ENCODE measurements around the gene MPST. TPM values are rescaled to one million over a fixed set of nuclear protein-coding genes. Genes with fewer than 3 reads are reported as not detected.
"Not testable (repeated sequence)": the region's sequence is repeated elsewhere in the genome, so short reads cannot be mapped to it uniquely, and the experiment has no call there.

Gene MPST
- total RNA-seq, 2 experiments from 2014 or later, result 29.6 to 32.7 TPM

DNA sequence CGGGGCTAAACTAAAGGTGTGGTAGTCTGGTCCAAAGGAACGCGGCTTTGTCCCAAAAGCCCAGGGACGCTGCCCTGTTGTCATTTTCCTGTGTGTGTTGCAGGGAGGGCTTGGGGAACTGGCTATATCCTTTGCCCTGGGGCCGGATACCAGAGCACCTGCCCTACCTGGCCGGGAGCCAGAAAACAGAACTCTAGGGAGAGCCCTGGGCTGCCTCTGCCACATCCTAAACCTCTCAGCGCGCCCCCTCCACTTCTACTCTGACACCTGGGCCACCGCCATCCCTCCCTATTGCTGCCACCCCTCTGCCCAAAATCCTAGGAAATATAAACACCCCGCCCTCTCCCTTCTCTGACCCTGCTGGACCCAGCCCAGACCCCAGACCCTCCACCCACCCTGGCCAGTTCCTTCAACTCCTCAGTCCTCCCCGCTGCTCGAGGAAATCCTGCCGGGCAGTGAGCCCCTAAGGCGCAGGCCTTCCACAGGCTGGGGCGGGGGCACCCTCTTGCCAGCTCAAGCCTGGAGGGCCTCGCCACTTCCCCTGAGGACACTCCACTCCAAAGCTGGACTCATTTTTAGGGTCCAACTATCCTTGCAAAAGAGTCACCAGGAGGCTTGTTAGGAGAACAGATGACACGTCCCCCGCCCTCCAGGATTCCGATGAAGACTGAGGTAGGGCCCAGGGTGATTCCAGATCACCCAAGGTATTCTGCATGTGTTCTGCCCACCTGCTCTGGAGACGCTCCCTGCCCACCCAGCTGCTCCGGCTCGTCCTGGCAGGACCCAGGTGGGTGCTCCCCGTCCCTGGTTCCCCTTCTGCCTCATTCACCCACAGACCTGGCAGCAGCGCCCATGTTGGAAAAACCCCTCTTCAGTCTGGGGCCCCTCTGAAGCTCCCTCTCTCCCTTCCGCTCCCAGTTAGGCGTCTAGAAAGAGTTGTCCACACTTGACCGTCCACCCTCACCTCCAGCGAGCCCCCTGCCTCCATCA is 44.2 kb downstream of the MPST start:
- DNase-seq, result no peak
- ChIA-PET CTCF (no interaction called here), POLR2A (interaction anchor here (1.0 kb wide), 1 partner anchor 8 kb away, joined by 3 read pairs; no protein-coding TSS in a partner anchor)
- H3K27ac Mint-ChIP-seq, result peak overlapping the region; percentile 19
- peaks cover 33% of the 10 kb centered on the region for H3K4me1 Mint-ChIP-seq
- peaks cover 7% of the 10 kb centered on the region for H3K36me3 Mint-ChIP-seq (ENCODE audit: low read depth)
- H3K4me3 Mint-ChIP-seq, result no peak overlapping the region
- peaks cover 7% of the 10 kb centered on the region for H3K27me3 Mint-ChIP-seq
- no peaks in the 10 kb centered on the region for H3K9me3 Mint-ChIP-seq

DNA sequence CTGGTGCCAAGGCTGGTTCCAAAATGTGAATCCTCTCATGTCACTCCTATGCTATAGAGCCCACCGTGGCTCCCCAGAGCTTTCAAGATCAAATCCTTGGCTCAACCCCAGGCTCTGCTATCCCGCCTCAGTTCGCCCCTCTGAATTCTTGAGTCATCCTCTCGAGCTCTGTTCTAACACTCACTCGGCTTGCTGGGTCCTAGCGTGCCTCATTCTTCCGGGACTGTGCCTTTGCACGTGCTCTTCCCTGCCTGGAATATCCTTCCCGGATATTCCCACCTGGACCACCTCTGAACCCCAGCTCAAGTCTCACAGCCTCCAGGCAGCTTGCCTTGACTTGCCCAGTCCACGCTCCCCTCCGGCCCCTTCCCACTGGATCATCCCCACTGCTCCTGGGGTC is 45.0 kb downstream of the MPST start:
- Mint-ChIP-seq H3K27ac (peak overlapping the region; percentile 19), H3K4me1 (peaks cover 32% of the 10 kb centered on the region), H3K4me3 (no peak overlapping the region), H3K9me3 (no peaks in the 10 kb centered on the region), H3K27me3 (peaks cover 10% of the 10 kb centered on the region), H3K36me3 (ENCODE audit: low read depth) (peaks cover 7% of the 10 kb centered on the region)
- ChIA-PET CTCF (no interaction called here), POLR2A (interaction anchor here (1.0 kb wide), 1 partner anchor 9 kb away, joined by 3 read pairs; no protein-coding TSS in a partner anchor)
- DNase-seq, result no peak

DNA sequence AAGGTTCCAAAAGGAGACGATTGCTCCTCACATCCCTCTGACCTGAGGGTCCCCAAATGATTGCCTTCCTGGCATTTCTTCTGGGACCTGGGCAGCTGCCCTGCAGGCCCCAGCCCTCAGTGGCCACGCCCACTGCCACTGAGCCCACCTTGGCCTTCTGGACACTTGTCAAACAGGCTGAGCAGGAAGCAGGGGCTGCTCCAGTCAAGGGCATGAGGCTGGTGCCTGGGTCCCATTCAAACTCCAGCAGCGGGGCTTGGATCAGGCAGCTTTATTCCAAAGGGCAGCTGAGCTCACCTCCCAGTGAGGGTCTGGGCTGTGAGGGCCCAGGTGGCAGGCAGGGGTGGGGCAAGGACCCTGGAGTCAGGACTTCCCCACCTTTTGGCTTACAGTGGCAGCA is 45.6 kb downstream of the MPST start:
- DNase-seq, result no peak
- peaks cover 26% of the 10 kb centered on the region for H3K4me1 Mint-ChIP-seq
- CTCF ChIA-PET, result no interaction called here

DNA sequence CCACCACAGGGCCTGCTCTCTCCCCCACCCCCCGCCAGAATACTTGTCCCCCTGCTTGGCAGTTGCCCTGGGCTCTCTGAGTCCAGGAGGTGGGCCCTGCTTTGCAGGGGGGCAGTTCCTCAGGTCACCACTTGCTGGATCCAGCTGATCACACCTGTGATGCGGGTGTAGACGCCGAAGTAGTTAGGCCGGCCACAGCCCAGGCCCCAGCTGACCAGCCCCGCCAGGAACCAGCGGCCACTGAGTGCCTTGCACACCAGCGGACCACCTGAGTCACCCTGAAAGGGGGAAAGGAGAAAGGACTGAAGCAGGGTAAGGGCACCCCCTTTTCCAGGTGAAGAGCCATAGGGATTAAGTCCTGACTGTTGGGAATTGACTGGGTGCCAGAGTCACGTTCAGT is 46.4 kb downstream of the MPST start:
- H3K4me1 Mint-ChIP-seq, result peaks cover 18% of the 10 kb centered on the region
- peaks cover 14% of the 10 kb centered on the region for H3K27me3 Mint-ChIP-seq
- no peak overlapping the region for H3K4me3 Mint-ChIP-seq
- no peak overlapping the region for H3K27ac Mint-ChIP-seq
- no peaks in the 10 kb centered on the region for H3K9me3 Mint-ChIP-seq
- ChIA-PET POLR2A (interaction anchor here (1.0 to 1.2 kb wide), 2 partner anchors 11 to 20 kb away, joined by 3 to 4 read pairs; no protein-coding TSS in a partner anchor), CTCF (no interaction called here)
- DNase-seq, result no peak
- H3K36me3 Mint-ChIP-seq (ENCODE audit: low read depth), result peaks cover 7% of the 10 kb centered on the region

More for the DNA sequence above, 45.6 kb downstream of the MPST start:
- POLR2A ChIA-PET, result interaction anchor here (1.0 kb wide), 1 partner anchor 19 kb away, joined by 3 read pairs; no protein-coding TSS in a partner anchor
- no peaks in the 10 kb centered on the region for H3K9me3 Mint-ChIP-seq
- peaks cover 7% of the 10 kb centered on the region for H3K36me3 Mint-ChIP-seq (ENCODE audit: low read depth)
- H3K27me3 Mint-ChIP-seq, result peaks cover 14% of the 10 kb centered on the region
- no peak overlapping the region for H3K27ac Mint-ChIP-seq
- H3K4me3 Mint-ChIP-seq, result no peak overlapping the region

DNA sequence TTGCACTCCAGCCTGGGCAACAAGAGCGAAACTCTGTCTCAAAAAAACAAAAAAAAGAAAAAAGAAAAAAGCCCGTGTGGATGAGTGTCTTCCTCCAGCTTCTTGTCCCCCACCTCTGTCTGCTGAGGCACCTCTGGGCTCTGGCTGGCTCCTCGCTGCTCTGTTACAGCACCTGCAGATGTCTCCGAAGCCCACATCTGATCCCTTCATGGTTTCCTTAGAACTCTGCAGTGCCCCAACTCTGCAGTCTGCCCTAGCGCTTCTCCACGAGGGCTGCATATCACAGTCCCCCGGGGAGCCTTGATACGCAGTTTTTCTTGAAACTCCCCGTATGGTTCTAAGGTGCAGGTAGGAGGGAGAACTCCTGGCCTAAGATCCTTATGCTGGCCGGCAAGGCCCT is 47.9 kb downstream of the MPST start:
- DNase-seq, result no peak
- H3K27me3 Mint-ChIP-seq, result peaks cover 14% of the 10 kb centered on the region
- ChIA-PET POLR2A (no interaction called here), CTCF (interaction anchor here (1.1 kb wide), 1 partner anchor 10 kb away, joined by 3 read pairs; no protein-coding TSS in a partner anchor)
- peaks cover 7% of the 10 kb centered on the region for H3K36me3 Mint-ChIP-seq (ENCODE audit: low read depth)
- H3K9me3 Mint-ChIP-seq, result no peaks in the 10 kb centered on the region
- no peak overlapping the region for H3K27ac Mint-ChIP-seq
- no peak overlapping the region for H3K4me3 Mint-ChIP-seq
- H3K4me1 Mint-ChIP-seq, result peaks cover 7% of the 10 kb centered on the region

DNA sequence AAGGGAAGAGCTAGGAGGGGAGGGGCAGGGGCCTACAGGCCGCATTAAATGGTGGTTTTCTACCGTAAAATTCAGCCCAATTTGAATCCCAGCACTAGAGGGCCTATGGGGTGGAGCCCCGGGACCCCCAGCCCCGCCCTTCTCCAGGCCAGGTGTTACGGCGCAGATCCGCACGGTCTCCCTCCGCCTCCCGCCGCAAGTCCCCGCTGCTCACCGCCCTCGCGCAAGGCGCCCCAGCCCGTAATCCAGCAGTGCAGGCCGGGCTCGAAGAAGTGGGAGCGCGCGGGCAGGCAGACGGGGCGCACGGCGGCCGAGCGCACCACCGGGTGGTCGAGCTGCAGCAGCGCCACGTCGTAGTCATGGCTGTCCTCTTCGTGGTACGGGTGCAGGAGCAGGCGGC is 49.3 kb downstream of the MPST start:
- ChIA-PET POLR2A (interaction anchor here (0.7 to 0.8 kb wide), 2 partner anchors 11 to 63 kb away, joined by 3 read pairs; no protein-coding TSS in a partner anchor), CTCF (no interaction called here)
- Mint-ChIP-seq H3K27me3 (peaks cover 14% of the 10 kb centered on the region), H3K4me3 (no peak overlapping the region), H3K4me1 (no peaks in the 10 kb centered on the region), H3K36me3 (ENCODE audit: low read depth) (peaks cover 7% of the 10 kb centered on the region), H3K9me3 (no peaks in the 10 kb centered on the region), H3K27ac (no peak overlapping the region)
- no peak for DNase-seq

DNA sequence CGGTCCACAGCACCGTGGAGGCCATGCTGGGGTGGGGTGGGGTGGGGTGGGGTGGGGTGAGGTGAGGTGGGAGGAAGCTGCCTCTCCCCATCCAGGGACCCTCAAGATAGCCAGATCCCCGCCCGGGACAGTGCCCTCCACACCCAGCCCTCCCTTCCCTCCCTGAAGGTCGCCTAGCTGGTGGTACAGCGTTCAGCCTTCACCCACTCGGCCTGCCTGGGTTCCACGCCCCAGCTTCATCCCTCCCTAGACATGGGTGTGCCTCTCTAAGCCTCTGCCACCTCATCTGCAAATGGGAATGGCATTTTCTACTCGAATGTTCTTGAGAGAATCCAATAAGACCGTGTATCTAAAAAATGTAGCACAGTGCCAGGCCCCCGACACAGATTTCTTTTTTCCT is 49.8 kb downstream of the MPST start:
- Mint-ChIP-seq H3K4me3 (no peak overlapping the region), H3K27me3 (peaks cover 14% of the 10 kb centered on the region), H3K36me3 (ENCODE audit: low read depth) (peaks cover 4% of the 10 kb centered on the region), H3K27ac (no peak overlapping the region), H3K4me1 (no peaks in the 10 kb centered on the region), H3K9me3 (no peaks in the 10 kb centered on the region)
- CTCF ChIA-PET, result no interaction called here
- DNase-seq, result no peak
- POLR2A ChIA-PET, result interaction anchor here (0.7 to 0.9 kb wide), 3 partner anchors 11 to 80 kb away, joined by 3 read pairs; partner anchors contain the start of gene IL2RB

DNA sequence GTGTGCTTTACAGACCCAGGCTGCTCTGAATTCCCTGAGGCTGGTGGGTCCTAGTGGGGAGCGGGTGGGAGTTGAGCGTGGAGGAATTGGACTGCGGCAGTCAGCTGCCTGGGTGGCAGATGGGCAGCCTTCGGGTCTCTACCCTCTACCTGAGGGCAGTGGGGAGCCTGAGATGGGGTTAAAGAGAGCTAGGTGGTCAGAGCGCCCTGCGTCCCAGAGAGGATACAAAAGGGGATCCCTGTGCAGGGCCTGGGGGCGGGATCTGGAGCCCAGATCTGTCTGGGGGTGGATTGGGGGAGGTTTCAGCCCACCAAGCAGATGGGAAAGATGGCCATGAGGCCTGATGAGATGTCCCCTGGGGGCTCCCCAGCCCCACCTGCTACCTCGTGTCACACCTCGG is 50.2 kb downstream of the MPST start:
- H3K27me3 Mint-ChIP-seq, result peaks cover 14% of the 10 kb centered on the region
- H3K9me3 Mint-ChIP-seq, result no peaks in the 10 kb centered on the region
- ChIA-PET POLR2A (interaction anchor here (0.9 kb wide), 1 partner anchor 80 kb away, joined by 3 read pairs; the partner anchor contains the start of gene IL2RB), CTCF (no interaction called here)
- no peak for DNase-seq
- H3K27ac Mint-ChIP-seq, result no peak overlapping the region
- no peak overlapping the region for H3K4me3 Mint-ChIP-seq
- H3K36me3 Mint-ChIP-seq (ENCODE audit: low read depth), result peaks cover under 1% of the 10 kb centered on the region
- H3K4me1 Mint-ChIP-seq, result no peaks in the 10 kb centered on the region

DNA sequence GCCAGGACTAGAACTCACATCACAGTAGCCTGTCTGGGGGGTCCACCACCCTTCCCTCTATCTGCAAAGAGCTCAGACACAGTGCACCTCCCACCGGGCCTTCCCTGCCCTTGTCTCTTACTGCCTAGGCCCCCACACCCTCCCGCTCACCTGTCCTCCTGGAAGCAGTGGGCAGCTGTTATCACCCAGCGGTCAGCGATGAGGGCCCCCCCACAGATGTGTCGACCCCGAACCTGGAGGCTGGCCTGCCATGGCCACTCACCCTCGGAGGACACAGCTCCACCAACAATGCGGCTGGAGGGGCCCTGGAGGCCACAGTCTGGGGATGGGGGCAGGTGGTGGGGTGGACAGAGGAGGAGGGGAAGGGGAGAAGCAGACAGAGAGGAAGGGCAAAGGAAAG is 50.8 kb downstream of the MPST start:
- H3K9me3 Mint-ChIP-seq, result no peaks in the 10 kb centered on the region
- ChIA-PET CTCF (no interaction called here), POLR2A (interaction anchor here (0.9 kb wide), 1 partner anchor 79 kb away, joined by 3 read pairs; the partner anchor contains the start of gene IL2RB)
- H3K36me3 Mint-ChIP-seq (ENCODE audit: low read depth), result no peaks in the 10 kb centered on the region
- H3K4me3 Mint-ChIP-seq, result no peak overlapping the region
- no peak for DNase-seq
- no peak overlapping the region for H3K27ac Mint-ChIP-seq
- peaks cover 14% of the 10 kb centered on the region for H3K27me3 Mint-ChIP-seq
- H3K4me1 Mint-ChIP-seq, result peaks cover 2% of the 10 kb centered on the region

DNA sequence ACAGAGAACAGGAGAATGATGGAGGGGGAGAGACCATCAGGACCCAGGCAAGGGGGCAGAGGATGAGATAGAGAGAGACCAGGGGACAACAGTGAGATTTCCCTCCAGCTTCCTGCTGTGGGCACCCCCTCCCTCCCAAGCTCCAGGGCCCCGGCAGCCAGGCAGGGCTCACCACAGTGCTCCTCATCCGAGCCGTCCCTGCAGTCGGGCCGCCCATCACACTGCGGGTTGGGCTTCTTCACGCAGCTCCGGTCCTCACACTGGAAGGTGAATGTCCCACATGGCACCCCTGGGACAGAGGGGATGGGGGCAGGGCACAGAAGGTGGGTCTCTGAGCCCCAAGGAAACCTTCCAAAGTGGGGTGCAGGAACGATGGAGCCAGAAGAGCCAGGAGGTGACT is 51.2 kb downstream of the MPST start:
- DNase-seq, result no peak
- no peaks in the 10 kb centered on the region for H3K36me3 Mint-ChIP-seq (ENCODE audit: low read depth)
- CTCF ChIA-PET, result no interaction called here
- H3K27me3 Mint-ChIP-seq, result peaks cover 14% of the 10 kb centered on the region
- peaks cover 6% of the 10 kb centered on the region for H3K4me1 Mint-ChIP-seq
- H3K27ac Mint-ChIP-seq, result no peak overlapping the region
- H3K4me3 Mint-ChIP-seq, result no peak overlapping the region
- POLR2A ChIA-PET, result no interaction called here
- H3K9me3 Mint-ChIP-seq, result no peaks in the 10 kb centered on the region

DNA sequence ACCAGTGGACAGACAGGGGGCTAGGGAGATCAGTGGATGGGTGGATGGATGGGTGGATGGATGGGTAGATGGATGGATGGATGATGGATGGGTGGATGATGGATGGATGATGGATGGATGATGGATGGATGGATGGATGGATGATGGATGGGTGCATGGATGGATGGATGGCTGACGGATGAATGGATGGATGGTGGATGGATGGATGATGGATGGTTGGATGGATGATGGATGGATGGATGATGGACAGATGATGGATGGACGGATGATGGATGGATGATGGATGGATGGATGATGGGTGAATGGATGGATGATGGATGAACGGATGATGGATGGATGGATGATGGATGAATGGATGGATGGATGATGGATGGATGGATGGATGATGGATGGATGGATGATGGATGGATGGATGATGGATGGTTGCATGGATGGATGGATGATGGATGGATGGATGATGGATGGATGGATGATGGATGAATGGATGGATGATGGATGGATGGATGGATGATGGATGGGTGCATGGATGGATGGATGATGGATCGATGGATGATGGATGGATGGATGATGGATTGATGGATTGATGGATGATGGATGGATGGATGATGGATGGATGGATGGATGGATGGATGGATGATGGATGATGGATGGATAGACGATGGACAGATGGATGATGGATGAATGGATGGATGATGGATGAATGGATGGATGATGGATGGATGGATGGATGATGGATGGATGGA is 52.5 kb downstream of the MPST start:
- POLR2A ChIA-PET; H3K36me3 Mint-ChIP-seq (ENCODE audit: low read depth); CTCF ChIA-PET; H3K27ac Mint-ChIP-seq; H3K4me3 Mint-ChIP-seq; DNase-seq; H3K9me3 Mint-ChIP-seq: not testable (repeated sequence)
- Mint-ChIP-seq H3K4me1 (peaks cover 13% of the 10 kb centered on the region), H3K27me3 (peaks cover 14% of the 10 kb centered on the region)

DNA sequence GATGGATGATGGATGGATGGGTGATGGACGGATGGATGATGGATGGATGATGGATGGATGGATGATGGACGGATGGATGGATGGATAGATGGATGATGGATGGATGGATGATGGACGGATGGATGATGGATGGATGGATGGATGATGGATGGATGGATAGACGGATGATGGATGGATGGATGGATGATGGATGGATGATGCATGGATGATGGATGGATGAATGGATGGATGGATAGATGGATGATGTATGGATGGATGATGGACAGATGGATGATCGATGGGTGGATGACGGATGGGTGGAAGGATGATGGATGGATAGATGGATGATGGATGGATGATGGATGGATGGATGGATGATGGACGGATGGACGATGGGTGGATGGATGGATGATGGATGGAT is 53.1 kb downstream of the MPST start:
- DNase-seq, result no peak
- ChIA-PET POLR2A (no interaction called here), CTCF (interaction anchor here (1.1 kb wide), 1 partner anchor 127 kb away, joined by 3 read pairs; no protein-coding TSS in a partner anchor)
- Mint-ChIP-seq H3K36me3 (ENCODE audit: low read depth) (no peaks in the 10 kb centered on the region), H3K4me3 (no peak overlapping the region), H3K4me1 (peaks cover 17% of the 10 kb centered on the region), H3K27ac (no peak overlapping the region), H3K27me3 (peaks cover 14% of the 10 kb centered on the region), H3K9me3 (no peaks in the 10 kb centered on the region)

DNA sequence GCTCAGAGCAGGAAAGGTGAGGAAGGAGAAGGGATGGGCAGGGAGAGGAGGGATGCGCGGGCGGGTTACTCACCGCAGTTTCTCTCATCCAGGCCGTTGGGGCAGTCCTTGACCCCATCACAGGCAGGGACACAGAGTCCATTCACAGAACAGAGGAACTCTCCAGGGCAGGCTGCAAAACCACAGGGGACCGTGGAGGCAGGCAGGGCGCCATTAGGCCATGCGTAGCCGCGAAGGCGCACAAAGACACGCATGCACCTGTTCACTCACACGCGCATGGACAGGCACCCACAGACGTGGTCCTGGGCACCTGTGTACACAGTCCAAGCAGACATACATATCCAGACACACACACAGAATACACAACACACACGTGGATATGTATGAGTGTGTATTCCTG is 55.0 kb downstream of the MPST start:
- H3K36me3 Mint-ChIP-seq (ENCODE audit: low read depth), result no peaks in the 10 kb centered on the region
- ChIA-PET CTCF (interaction anchor here (0.6 to 1.5 kb wide), 2 partner anchors 76 to 125 kb away, joined by 3 read pairs; no protein-coding TSS in a partner anchor), POLR2A (no interaction called here)
- H3K4me3 Mint-ChIP-seq, result no peak overlapping the region
- no peak for DNase-seq
- H3K27ac Mint-ChIP-seq, result no peak overlapping the region
- H3K27me3 Mint-ChIP-seq, result peaks cover 5% of the 10 kb centered on the region
- H3K9me3 Mint-ChIP-seq, result no peaks in the 10 kb centered on the region
- H3K4me1 Mint-ChIP-seq, result peaks cover 34% of the 10 kb centered on the region

Measured in activated CD4-positive, alpha-beta memory T cell treated with anti-CD3 and anti-CD28 coated beads, Interleukin-2, amount 10 ng/mL, durations not matched to agents 7 days and 5 days (primary cell).